GM19468 (cell line): ENCODE data around the gene PASK.
"Not testable (repeated sequence)": the region's sequence is repeated elsewhere in the genome, so short reads cannot be mapped to it uniquely, and the experiment has no call there.

ENCODE experiments used
- ATAC-seq: cut with Tn5 transposase; IDR thresholded peaks from one replicate; pipeline ENCODE4 v1.9.1; 2021; ENCODE audit warnings: mild to moderate bottlenecking, moderate library complexity, moderate number of reproducible peaks; ENCODE audit not compliant: unreplicated experiment; ENCODE audit errors: extremely low read depth

Gene PASK

DNA sequence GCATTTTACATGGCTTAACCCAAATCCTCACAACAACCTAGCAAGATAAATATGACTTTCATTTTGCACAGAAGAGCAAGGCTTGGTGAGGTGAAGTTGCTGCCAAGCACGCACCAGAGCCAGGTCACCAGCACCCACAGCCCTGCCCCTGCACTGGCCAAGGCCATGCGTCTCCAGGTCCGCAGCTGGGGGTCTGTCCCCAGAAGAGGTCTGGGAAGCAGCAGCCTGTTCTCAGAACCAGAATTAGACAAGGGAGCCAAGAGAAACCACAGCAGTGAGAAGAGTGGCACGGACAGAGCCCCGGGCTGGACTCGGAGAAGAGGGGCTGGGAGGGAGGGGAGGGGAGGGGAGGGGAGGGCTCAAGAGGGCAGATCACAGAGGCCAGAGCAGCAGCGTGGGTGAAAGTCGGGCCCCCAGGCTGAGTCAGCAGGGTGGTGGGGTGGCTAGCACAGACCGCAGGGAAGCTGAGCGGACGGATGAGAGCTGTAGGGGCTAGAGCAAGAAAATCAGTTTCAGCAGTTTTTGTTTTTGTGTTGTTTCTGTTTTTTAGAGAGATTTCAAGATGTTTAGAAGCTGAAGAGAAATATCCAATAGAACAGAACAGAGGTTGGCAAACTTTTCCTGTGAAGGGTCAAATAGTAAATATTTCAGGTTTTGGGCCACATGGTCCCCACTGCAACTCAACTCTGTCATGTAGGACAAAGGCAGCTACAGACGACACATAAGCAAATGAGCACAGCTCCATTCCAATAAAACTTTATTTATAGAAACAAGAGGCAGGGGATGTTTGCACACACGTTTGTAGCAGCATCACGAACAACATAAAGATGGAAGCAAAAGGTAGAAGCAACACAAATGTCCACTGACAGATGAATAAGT lies 39.8 kb downstream of the PASK start:
- no peak for ATAC-seq

DNA sequence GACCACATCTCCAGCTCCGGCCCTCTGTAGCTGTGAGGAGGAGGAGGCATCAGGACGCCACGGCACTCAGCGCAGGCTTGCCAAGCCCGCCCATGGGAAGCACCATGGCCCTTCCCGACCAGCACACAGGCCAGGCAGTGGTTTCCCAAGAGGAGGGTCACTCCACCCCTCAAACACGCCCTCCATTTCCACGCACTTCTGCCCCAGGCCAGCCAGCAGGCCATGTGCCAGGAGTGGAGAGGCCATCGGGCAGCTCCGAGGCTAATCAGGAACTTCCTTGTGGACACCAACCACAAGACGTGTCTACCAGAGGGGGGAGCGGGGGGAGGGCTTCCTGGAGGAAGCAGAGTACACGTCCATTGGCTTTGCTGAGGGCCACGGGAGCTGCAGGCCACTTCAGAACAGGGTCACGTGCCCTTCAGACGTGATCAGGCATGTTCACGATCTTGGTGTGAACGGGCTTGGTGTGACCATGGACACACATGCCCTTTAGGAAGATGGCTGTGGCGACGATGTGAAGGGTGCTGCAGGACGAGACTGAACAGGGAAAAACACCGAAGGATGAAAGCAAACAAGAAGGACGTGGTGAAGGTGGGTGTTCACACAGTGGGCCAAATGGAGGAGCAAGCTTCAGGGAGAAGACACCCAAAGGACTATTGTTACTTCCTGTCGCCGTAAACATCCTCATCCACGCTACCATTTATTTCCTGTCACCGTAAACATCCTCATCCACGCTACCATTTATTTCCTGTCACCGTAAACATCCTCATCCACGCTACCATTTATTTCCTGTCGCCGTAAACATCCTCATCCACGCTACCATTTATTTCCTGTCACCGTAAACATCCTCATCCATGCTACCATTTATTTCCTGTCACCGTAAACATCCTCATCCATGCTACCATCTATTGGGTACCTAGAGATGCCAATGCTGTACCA lies 40.7 kb downstream of the PASK start:
- ATAC-seq = no peak

DNA sequence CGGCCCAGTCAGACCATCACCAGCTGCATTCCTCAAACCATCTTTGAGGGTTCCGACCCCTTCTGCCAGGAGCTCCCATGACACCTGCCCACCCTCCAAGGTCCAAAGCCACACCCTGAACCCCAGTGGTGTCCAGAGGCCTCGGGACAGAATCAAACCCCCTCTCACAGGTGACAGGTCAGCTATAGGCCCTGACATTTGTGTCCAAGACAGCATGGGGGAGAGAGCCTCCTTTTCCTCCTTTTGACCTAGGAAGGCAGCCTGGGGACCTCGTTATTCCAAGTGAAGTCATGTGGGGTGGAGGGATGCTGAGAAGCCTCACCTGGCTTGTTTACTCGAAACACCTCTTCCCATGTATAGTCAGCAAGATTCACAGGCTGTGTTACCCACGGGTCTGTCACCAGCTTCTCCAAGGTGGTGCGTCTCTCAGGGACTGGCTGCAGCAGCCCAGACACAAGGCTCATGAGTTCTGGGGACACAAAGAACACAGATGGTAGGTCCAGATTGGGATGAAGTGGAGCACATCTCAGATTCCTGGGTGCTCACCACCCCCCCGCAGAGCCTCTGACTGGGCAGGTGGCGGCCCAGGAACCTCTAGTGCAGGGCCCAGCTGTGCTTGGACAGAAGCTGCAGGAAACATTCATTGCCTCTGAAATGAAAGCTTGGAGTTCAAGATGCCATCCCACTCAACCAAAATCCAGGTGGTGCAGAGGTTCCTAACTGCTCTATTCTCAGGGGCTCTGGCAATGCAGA lies 42.1 kb downstream of the PASK start:
- no peak for ATAC-seq

DNA sequence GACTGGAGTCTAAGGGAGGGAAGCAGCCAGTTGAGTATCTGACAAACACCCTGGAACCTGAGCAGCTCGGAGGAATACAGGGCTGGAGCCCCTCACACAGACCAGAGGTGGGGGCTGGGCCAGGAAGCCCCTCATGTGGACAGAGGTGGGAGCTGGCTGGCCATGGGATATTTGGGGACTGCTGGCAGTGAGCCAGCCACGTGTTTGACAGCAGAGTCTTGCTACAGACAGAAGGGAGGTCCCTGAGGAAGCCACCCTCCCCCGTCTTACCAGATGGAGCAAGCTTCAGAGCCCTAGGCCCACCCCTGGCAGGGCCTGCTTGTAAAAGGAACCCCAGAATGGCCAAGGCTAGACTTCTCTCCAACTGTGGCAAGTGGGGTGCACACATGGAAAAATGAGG lies 43.6 kb downstream of the PASK start:
- ATAC-seq = no peak

DNA sequence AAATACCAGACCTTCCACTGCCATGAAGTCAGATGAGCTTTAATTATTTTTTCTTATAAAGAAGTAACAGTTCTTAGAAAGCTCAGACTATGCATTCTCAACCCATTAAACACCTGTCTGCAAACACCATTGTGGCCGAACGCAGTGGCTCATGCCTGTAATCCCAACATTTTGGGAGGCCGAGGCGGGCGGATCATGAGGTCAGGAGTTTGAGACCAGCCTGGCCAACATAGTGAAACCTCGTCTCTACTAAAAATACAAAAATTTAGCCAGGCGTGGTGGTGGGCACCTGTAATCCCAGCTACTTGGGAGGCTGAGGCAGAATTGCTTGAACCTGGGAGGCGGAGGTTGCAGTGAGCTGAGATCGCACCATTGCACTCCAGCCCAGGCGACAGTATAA lies 44.7 kb downstream of the PASK start:
- ATAC-seq = not testable (repeated sequence)

DNA sequence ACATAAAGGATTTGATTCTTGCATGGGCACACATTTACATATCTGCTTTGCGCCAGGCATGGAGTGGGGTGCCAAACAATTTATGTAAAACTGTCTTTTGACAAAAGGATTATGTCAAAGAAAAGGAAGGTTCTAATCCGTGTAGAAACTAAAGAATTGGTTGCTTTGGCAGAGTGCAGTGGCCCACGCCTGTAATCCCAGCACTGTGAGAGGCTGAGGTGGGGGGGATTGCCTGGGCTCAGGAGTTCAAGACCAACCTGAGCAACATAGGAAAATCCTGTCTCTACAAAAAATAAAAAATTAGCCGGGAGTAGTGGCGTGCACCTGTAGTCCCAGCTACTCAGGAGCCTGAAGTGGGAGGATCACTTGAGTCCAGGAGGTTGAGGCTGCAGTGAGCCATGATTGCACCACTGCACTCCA lies 46.1 kb downstream of the PASK start:
- ATAC-seq = no peak

DNA sequence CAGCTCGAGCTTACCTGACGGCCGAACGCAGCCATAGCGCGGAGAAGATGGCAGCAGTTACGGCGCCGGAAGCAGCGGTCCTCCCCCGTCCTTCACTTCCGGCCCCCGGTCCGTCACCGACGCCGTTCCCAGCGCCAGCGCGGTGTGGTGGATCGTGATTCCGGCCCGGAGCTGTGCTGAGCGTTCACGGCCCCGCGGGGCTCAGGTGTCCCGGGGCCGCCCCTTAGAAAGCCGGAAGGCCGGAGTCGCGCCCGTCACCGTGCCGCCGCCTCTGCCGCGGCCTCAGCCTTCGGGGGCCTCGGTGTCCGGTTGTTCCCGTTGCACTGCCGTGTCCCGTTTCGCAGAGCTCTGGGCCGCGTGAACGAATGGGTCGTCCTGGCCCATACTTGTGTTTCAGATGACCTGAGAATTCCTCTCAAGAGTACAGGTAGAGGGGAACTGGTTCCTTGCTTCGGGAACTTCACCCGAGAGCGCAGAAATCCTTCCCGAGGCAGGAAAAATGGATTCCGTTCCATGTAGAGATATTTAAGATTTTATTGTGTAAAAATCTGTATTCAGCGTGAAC lies 47.0 kb downstream of the PASK start, which contains the start of gene MTERF4:
MTERF4 (minus strand) TSS at position 49 of the 565 bp plus-strand sequence; CDS start at position 35, 14 bp downstream.
- peak; percentile 87 for ATAC-seq

DNA sequence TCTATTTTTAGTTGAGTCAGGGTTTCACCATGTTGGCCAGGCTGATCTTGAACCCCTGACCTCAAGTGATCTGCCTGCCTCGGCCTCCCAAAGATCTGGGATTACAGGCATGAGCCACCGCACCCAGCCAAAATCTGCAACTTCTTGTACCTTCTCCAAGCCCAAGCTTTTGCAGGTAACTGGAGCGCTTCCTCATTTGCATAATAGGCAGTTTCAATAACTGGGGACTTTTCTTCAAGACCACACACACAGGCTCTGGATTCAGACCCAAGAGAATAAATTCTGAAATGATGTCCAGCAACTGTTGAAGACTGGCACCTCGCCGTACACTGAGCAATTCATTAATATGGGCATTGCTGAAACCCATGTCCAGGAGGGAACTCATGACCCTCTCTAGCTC lies 50.0 kb downstream of the PASK start:
- no peak for ATAC-seq

DNA sequence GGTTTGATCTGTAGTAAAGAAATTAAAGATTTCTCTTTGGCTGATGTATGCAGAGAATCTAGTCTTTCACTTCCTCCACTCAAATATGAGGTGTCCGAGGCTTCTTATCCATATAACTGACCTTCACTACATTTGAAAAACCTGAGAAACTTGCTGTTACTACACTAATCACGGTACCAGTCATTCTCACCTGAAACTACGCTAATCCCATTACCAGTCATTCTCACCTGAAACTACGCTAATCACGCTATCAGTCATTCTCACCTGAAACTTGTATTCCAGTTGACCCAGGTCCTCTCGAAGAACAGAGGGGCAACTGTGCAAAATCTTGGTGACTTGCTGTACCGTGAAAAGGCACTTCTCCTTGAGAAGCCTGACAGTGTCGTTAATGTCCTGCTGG lies 52.3 kb downstream of the PASK start:
- ATAC-seq = peak; percentile 30

DNA sequence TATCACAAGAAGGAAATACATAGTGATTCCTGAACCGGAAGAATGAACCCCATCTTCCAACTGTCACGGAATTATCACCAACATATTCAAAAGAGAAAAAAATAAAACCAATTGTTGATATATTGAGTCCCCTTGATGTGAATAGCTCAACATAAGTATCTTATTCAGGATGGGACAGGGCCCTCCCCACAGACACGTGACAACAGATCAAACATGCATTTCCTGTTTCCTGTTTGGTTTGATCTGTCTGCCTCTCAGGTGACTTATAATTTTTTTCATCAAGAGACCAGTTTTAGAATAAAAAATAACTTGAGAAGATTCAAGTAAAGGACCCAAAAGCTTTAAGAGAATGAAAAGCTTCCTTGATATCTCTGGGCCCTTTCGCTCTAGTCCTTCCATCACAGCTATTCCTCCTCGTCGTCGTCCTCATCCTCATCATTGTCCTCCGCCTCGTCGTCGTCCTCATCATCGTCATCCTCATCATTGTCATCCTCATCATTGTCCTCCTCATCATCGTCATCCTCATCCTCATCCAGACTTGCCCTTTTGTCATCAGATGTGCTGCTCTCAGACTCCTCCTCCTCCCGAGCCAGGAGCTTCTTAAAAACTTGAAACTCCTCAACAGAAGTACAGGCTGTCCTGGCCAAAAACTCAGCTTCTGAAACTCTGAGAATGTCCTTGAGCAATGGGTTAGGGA lies 53.5 kb downstream of the PASK start:
- no peak for ATAC-seq

DNA sequence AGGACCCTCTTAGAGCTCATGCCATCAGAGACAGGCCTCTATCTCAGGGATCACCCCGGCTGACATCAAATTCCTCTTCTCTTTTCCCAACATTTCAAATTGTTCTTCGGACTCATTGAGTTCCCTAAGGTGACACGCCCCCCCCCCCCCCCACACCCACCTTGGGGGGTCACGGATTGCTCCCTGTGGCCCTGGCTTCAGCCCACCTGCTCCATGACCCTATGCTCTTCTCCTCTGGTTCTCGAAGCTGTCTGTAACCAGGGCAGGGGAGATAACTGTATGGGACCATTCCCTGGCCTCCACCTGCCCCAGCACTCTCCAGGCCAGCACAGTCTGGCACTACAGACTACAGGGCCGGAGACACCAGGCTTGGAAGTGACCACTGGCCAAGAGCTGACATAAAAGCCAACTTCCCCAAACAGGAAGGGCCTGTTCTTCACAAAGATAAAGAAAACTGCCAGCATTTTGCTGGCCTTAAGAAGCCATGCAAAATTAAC lies 54.3 kb downstream of the PASK start:
- ATAC-seq = no peak

DNA sequence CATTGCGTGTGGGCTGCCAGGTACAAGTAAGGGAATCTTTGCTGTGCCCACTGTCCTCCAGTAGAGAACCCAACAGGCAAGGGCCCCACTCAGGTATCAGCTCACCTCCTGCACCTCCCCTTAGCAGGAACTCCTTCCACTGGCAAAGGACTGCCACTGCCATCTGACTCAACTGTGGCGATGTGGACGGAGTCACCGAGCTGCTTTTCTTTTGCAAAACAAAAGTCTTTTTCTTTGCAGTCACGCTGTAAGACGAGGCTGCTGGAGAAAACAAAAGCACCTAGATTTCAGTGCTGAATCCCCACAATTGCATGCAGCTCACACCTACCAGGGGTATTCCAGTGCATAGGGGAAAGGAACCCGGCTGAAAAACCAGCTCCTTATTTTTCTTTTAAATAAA lies 55.1 kb downstream of the PASK start:
- ATAC-seq = no peak

DNA sequence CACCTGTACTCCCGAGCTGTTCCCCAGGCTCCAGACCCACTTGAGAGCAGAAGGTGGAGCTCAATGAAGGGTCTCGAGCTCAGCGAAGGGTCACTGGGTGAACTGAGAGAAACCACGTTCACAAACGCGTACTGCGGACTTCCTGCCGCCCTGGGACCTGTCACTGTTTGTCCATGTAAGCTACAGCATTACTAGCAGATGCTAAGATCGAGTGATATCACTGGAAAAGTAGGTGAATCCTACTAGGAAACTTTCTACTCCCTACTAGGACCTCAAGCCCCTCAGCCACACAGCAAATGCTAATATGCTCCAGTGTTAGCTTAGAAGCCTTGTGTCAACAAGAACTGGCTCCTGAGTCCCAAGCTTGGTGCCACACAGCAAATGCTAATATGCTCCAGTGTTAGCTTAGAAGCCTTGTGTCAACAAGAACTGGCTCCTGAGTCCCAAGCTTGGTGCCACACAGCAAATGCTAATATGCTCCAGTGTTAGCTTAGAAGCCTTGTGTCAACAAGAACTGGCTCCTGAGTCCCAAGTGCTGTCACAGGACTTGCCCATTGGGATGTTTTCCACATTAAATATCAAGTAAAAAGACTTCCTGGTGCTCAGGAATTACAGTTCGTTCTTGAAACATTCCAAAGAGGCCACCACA lies 56.0 kb downstream of the PASK start:
- ATAC-seq = not testable (repeated sequence)

DNA sequence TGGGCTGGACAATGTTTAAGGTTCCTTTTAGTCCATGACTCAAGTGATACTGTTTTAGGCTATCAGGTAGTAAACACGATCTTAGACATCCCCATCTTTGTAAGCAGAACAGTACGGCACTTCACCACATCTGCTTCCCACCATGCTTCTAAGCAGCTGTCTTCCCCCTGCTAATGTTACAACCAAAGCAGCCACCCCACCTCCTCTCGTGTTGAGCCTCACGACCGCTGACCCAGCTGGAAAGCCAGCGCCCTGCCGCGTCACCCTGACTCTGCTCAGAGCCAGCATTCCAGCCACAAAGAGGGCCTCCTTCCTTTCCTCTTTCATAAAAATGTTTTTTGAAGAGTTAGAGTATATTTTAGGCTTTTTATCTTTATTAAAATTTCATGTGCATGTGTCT lies 56.6 kb downstream of the PASK start:
- ATAC-seq = no peak

DNA sequence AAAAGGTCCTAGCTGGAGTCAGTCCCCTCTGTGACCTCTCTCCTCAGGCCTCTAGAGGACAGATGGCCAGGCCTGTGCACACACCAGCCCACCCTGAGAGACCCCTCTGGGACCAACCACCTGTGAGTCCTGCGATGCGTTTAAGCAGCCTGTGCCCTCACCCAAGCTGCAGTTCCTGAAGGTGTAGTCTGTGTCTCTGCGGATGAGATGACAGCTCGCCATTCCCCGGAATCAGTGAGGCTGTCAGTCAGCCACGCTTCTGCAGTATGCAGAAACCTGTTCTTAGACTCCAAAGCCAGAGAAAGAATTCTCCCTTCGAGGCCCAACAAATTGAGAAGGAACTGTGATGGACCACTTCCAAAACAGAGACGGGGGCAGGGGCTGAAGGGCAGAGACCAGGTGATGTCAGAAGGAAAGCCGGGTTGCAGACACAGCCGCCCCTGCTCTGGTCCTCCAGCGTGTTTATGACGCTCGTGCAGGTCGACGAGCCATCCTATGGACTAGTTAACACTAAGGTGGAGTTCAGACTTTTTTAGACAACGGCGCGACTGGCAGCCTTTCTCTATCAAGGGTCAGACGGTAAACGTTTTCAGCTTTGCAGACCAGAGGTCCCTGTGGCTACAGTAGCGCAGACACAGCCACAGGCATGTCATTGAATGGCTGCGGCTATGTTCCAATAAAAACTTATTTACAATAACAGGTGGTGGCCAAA lies 57.4 kb downstream of the PASK start:
- ATAC-seq = no peak

DNA sequence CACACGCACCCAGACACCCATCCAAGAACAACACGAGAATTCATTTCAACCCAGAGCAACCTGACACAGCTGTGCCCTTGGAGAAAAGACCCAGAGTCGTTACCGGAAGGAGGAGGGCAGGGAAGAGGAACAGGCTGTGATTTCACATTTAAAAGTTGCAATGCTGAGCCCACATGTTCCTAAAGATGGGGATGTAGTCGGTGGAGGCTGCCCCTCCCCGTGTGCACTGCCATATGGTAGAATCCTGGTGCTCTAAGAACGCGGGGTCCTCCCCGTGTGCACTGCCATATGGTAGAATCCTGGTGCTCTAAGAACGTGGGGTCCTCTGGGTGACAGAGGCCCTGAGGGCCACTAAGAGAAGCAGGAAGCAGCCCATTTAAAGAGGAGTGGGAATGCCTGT lies 58.1 kb downstream of the PASK start:
- ATAC-seq = no peak

DNA sequence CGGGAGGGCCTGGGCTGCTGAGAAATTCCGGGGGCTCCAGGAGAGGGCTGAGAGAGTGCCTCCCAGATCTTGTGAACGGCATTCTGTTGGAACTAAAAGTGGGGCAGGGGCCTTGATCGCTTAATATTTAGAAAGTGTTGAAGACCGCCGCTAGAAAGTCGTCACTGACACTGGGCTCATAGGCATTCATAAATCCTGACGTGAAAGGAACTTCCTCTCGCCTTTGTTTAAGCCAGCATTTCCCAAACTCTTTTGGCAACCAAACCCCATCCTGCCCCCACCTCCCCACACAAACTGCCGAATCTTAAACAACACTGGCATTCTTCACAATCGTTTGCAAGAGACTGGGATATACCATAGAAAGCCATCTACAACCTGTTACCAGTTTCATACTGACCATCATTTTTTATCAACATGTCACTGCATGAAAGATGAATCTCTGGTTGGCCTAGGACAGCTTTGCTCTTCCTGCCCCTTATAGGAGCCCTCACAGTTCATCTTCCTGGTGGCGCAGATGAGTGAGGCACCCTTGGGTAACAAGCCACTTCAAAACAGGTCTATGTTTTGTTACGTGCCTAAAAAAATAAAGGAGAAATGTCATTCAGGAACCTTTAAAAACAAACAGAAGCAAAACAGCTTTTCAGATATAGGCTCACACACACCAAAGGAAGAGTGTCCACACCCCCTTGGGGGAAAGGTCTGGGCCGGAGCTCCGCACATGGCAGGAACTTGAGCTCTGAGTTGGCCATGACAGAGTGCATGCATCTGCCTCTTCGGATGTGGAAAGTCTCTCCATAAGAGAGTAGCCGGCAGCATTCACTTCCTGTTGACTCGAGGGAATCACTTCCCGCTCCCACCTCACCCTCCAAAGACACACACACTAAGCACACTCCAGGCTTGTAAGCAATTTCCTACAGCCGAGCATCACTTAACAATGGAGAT lies 60.2 kb downstream of the PASK start:
- no peak for ATAC-seq
